Measurements from ENCODE around the gene GPATCH2.

The GPATCH2 gene

GRCh38 chr1:217577336-217577735, 53.6 kb downstream of the GPATCH2 start:
- no peak for DNase-seq

DNA sequence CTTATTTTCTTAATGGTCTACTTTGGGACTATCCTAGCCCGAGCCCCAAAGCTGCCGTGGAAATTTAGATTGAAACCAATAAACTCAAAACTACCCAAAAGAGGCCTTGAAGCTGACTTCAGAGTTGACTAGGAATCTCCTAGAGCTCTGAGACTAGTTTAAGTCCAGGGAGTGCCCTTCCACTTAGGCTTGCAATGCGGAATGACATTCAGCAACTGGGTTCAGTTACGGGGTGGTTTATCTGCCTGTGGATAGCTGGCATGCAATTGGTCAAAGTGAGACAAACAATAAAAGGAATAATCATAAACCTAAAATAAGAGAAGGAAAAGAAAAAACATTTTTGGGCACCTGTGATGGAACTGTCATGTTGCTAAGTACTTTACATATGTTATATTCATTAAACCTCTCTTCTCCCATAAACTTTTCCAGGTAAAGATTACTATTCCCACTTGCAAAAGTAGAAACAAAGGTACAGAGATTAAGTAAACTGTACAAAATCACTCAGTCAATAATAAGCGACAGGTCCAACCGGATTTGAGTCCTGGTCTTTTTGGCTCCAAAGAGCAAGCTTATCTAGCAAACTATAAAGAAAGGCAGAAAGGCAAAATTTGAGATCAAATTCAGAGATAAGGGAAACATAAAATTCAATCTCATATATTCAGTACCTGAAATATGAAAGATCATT, 56.5 kb downstream of the GPATCH2 start:
- no peak for DNase-seq

DNA sequence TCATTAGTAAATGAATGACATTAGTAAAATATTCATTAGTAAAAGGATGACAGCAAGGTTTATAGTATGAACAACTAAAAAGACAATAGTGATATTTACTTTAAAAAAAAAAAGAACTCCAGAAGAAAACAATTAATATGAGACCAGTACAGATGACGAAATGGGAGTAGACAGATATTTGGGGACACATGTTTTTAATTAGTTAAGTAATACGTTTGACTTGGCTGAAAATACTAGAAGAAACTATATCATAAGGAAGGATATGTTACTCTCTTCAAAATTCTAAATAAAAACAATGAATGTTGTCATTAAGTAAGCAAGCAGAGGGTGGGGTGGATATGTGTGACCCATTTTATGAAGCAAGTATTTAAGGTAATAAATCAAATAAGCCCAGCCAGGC, 61.9 kb downstream of the GPATCH2 start:
- no peak for DNase-seq

GRCh38 chr1:217568200-217568599, 62.7 kb downstream of the GPATCH2 start:
- DNase-seq, result no peak

- no peak for DNase-seq
Observed at GRCh38 chr1:217564833-217565232, 66.1 kb downstream of the GPATCH2 start.

- DNase-seq, result no peak
Observed at GRCh38 chr1:217564207-217564606, 66.7 kb downstream of the GPATCH2 start.

DNA sequence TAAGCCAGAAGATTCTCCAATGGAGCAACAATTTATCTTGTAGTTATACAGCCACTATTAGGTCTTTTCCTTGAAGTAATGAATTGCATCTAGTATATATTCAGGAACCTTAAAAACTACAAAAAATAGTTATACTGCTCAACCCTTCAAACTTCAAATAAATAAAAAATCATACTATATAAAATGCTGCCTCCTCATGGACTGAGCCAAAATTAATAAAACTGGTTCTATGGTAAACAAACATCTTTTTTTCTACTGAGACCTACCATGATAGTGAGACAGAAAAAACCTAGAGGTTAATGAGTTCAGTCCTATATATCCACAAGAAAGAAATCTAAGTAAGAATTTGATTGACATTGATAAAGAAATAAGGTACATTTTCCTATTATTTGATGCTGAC, 67.7 kb downstream of the GPATCH2 start:
- DNase-seq, result no peak

GRCh38 chr1:217562229-217562878, 68.5 kb downstream of the GPATCH2 start:
- no peak for DNase-seq

- no peak for DNase-seq
Observed at GRCh38 chr1:217561446-217561845, 69.4 kb downstream of the GPATCH2 start.

- no peak for DNase-seq
Observed at GRCh38 chr1:217554849-217555248, 76.0 kb downstream of the GPATCH2 start.

DNA sequence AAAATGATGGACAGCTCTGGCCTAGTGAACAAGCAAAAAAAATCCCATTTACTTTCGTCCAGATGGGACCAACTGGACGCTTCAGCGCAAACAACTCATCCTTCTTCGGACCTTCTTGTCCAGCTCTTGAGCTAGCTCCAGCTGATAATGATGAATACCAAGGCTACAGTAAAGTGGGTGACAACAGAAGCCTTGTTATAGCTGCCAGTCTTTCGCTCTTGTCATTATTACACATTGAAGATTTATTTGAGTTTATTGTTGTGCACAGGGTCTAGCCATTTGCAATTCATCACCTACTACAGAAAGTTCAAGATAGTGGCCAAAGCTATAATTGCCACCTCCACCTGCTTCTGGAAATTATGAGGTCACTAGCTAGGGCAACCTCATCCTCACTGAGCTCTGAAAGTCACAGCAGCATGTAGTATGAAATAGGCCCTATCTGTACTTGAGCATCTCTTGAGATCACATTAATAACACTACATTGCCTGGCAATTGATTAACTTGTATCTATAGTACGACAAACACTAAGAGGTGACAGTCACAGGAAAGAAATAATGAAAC, 76.9 kb downstream of the GPATCH2 start:
- DNase-seq, result no peak

DNA sequence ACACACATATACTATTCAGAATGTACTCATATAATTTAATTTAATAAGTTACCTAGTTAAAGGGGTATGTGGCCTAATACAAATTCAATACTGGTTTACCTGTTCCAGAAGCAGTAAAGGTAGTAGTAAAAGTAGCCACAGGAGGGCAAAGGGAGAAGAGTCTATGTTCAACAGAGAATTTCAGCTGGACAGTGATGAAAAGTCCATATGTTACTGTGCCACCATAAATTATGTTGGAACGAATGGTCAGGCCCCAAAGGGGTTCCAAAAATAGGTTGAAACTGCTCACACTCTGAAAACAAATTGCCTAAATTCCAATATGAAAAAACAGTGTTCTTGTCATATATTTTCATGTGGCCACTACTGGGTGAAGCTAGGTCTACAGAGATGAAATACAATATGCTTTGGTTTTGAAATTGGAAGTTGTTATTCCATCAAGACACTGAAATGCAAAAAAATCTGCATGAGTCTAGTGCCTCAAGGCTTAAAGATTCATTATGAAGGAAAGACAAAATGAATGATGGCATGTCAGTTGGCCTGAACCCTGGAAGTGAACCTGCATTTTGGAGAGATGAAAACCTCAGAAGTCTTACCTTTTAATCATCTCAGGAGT, 78.4 kb downstream of the GPATCH2 start:
- DNase-seq, result no peak

DNA sequence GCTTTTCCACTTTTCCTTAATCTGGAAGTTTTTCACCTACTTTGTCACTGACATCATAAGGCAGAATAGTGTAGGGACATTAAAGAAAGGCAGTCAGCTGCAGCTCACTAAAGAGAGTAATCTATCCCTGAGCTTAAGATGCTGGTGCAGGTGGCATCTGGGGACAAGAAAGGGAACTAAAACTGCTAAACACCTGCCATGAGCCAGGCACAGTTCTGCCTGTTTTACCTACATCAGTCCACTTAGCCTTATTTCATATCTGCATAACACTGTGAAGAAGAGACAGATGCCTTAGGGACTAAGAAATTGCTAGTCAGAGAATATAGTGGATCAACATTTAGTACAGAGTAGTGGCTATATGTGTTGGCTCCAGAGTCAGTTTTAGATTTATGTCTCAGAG, 88.1 kb downstream of the GPATCH2 start:
- no peak for DNase-seq

GRCh38 chr1:217542136-217542777, 88.6 kb downstream of the GPATCH2 start:
- no peak for DNase-seq

GRCh38 chr1:217540321-217540720, 90.6 kb downstream of the GPATCH2 start:
- no peak for DNase-seq

- DNase-seq, result no peak
Observed at GRCh38 chr1:217539510-217539909, 91.4 kb downstream of the GPATCH2 start.

DNA sequence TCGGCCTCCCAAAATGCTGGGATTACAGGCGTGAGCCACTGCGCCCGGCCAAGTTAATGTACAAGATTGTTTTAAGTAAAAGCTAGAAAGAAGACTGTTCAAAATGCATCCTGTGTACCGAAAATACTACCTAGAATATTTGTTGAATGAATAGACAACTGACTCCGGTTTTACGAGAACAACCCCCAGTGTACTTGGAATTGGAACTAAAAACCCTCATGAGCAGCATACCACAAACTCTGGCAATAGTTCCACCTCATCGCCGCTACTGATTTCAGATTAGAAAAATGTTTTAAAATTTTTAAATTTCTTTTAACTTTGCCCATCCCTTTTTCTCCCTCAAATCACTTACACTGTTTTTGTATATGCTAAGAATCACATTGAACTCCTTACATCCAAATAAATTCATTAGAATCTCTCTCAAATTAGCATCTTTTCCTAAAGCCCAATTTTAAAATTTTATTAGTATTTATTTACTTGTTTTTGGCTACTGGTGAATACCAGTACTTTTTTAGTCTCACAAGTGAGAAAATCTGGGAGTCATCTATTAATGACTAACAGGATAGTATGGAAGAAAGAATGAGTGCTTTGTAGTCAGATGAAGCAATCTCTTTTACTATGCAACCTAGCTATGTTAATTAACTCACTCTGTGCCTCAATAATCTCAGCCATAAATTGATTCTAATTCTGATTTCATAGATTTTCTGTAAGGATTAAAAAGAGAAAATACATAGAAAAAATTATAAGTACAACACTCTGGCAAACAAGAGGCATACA, 95.1 kb downstream of the GPATCH2 start:
- no peak for DNase-seq

- no peak for DNase-seq
Observed at GRCh38 chr1:217534566-217534965, 96.3 kb downstream of the GPATCH2 start.

- DNase-seq, result no peak
Observed at GRCh38 chr1:217528271-217528670, 102.6 kb downstream of the GPATCH2 start.

DNA sequence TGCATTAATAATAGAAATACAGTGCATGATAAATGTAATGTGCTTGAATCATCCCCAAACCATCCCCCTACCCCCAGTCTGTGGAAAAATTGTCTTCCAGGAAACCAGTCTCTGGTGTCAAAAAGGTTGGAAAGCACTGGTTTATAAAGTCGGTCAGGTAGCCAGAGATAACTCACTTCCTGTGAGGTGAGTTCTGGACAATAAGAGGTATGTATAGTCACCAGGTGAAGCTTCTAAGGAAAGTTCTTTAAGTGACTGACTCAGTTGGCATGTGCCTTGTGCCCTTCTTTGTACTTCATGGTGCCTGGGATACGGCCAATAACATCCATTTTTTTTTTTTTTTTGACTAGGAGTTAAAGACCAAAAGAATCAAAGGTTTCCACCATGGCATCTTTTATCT, 103.7 kb downstream of the GPATCH2 start:
- DNase-seq, result no peak

DNA sequence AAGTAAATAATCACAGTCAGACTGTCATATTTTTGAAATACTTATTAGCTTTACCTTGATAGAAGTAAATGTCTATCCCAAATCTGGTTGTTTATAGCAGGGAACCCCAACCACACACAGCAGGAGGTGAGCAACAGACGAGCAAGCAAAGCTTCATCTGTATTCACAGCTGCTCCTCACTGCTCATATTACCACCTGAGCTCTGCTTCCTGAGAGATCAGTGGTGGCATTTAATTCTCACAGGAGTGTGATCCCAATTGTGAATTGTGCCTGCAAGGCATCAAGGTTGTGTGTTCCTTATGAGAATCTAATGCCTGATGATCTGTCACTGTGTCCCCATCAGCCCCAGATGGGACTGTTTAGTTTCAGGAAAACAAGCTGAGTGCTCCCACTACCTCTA, 104.3 kb downstream of the GPATCH2 start:
- DNase-seq, result no peak

DNA sequence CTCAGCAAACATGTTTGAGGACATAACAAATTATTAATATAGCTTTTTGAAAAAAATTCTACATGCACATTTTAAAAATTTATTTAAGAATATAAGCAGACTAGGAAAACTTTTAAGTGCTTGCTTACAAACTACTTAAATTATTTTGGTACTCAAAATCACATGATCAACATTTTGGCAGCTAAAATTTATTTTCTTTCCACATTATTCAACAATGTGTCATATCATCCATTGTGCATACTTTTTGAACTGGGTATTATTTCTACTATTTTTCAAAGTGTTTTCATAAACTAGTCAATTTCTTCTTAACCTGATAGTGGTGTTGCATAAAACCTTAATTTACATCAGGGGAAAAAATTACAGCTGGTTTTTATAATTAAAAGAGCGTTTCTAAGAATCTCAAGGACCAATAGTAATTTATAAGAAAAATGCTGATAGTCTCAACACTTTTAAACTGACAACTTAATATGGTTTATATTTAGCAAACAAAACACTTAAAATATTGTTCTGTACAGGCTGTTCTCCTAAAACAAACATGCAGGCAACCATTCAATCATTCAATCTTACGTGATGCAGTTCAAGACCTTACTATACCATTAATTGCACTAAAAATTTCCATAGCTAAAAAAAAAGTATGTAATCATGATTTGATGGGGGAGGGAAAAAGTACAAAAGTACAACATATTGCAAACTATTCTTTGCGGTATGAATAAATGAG, 105.0 kb downstream of the GPATCH2 start:
- no peak for DNase-seq

Measured in activated T-cell treated with anti-CD3 and anti-CD28 coated beads, Interleukin-2, amount 50 U/mL, for 1 hour (primary cell).